HG02763 (cell line): ENCODE measurements around the gene FGFR2.
"Not testable (repeated sequence)": the region's sequence is repeated elsewhere in the genome, so short reads cannot be mapped to it uniquely, and the experiment has no call there.

Experiments used
- ATAC-seq: cut with Tn5 transposase; IDR thresholded peaks from one replicate; pipeline ENCODE4 v1.9.1; 2021; ENCODE audit warnings: mild to moderate bottlenecking, moderate library complexity; ENCODE audit not compliant: unreplicated experiment

Gene FGFR2

DNA sequence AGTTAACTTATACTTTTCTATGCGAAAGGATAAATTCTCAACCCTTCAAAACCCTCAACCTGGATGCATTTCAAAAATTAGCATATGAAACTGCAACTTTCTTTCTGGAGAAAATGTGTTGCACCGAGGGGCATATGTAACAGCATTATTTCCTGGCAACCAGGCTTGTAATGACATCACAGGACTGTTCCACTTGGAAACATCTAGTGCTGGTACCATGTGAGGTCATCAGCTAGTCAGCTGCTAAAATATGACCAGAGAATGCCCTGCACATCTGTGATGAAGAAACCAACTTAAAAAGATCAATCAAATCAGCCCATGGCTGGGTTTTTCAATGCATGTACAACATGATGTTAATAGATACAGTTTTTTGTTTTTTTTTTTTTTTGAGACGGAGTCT lies 40.0 kb downstream of the FGFR2 start:
- ATAC-seq: no peak

DNA sequence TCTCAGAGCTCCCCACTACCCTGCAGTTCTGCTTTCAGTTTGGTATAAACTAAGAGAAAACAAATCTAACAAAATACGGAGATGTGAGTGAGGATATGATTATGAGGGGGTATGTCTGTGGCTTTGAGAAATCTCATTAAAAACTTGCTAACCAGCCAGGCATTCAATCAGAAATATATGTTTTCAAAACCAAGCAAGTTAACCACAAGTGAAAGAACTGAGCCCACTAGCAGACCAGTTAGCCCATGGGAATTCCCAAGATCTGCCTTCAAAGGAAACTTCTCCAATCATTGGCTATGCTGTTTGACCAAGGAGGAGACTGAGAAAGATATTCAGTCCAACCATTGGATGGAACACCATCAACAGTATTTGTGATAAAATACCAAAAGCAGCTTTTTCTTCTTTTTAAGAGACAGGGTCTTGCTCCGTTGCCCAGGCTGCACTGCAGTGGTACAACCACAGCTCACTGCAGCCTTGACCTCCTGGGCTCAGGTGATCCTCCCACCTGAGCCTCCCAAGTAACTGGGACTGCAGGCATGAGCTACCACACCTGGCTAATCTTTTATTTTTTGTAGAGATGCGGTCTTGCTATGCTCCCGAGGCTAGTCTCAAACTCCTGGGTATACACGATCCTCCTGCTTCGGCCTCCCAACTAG lies 41.2 kb downstream of the FGFR2 start:
- no peak for ATAC-seq

DNA sequence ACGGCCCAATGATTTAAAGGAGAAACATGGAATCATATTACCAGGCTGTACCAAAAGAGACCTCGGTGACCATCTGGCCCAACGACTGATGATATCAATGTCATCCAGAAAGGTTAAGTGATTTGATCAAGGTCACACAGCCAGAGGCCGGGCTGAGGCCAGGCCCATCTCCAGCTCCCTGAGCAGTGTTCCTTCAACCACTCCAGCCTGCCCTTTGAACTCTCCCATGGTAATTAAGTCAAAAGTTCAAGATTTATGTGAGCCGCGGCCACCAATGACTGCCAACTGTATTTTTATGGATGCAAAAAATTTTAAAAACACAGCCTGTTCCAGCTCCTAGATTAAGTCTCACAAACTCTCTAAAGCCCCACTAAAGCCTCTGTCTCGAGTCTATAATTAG lies 41.8 kb downstream of the FGFR2 start:
- no peak for ATAC-seq

DNA sequence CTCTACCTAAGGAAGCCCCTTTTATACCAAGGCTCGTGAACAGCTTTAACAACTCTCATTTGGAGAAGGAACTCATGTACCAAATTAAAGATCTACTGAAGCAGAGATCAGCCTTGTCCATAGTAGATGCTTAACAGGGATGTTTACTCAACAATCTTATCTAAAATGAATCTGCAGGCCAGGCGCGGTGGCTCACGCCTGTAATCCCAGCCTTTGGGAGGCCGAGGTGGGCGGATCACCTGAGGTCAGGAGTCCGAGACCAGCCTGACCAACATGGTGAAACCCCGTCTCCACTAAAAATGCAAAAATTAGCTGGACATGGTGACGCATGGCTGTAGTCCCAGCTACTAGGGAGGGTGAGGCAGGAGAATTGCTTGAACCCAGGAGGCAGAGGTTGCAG lies 43.3 kb downstream of the FGFR2 start:
- not testable (repeated sequence) for ATAC-seq

DNA sequence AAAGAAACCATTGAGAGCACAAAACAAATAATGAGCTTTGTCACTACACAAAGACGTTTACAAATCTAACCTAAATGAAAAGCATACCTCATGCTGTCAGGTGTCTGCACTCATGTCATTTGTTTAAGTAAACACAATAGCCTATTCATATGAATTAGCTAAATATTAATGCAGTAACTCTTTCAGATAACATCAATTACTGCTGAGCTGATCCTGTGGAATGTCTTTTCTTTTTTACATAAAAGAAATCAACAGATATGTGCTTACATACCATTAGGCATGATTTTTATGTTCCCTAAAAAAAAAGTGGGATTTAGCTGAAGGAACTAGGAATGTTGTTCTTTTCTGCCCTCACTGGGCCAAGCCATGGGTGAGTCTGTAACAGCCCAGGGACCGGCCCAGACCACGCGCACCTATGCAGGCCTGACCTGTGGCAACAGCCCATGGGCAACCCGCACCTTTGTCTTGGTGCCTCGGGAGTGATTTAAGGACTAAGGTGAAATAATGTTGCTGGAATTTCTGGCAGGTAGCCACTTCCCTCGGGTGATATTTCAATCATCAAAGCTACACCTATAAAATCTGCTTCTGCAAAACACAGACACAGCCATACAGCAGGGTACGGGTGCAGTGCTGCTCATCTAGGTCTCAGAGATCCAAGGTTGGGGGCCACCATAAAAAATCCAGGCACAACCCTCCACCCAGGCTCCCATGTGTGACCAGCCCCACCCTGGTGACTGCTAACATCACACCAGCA lies 44.6 kb downstream of the FGFR2 start:
- ATAC-seq: no peak

DNA sequence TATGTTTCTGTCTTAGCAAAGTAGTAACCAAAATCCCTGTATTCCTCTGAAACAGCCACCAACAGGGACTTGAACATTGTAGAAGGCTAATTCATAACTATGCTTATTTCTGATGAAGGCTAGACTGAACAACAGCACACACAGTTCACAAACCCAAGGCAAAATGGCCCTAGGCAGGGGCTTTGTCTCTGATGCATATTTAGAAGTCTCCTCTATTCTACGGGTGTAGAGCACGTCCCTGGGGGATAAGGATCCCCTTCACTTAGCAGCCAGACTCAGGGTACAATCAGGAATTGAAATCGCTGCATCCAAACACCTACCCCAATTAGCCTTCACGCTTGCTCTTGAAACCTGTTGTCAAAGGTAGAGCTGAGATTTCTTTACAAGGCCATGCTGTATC lies 45.5 kb downstream of the FGFR2 start:
- ATAC-seq: no peak

DNA sequence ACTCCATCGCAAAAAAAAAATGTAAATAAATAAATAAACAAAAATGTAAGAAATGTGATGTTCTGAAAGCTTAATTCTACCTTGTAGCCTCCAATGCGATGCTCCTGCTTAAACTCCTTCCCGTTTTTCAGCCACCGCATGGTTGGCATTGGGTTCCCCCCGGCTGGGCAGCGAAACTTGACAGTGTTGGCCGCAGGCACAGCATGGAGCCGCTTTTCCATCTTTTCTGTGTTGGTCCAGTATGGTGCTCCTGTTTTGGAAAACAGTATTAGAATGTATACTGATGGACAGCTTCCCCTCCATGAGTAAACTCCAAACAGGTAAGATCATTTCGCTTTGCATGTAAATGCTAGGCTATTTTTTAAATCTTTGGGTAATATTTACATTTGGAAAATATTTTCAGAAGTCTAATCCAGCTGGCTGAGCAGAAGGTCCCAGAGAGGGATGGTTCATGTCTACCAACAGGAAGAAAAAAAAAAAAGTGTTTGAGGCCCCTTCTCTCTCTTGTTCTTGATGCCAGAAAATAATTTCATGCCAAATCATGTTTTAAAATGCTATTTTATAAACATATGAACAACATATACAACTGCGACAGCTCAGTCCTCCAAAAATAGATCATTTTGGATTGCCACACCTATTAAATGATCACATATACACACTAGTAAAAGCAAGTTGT lies 46.9 kb downstream of the FGFR2 start:
- no peak for ATAC-seq

DNA sequence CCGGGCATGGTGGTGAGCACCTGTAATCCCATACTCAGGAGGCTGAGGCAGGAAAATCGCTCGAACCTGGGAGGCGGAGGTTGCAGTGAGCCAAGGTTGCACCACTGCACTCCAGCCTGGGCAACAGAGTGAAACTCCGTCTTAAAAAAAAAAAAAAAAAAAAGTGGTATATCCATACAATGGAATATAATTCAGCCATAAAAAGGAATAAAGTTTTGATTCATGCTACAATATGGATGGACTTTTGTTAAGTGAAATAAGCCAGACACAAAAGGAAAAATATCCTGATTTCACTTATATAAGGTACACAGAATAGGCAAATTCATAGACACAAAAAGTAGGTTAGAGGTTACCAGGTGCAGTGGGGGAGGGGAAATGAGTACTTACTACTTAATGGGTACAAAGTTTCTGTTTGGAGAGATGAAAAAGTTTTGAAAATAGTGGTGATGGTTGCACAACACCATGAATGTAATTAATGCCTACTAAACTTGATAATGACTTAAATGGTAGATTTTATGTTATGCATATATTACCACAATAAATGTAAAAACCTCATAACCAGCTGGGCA lies 53.9 kb downstream of the FGFR2 start:
- no peak for ATAC-seq

DNA sequence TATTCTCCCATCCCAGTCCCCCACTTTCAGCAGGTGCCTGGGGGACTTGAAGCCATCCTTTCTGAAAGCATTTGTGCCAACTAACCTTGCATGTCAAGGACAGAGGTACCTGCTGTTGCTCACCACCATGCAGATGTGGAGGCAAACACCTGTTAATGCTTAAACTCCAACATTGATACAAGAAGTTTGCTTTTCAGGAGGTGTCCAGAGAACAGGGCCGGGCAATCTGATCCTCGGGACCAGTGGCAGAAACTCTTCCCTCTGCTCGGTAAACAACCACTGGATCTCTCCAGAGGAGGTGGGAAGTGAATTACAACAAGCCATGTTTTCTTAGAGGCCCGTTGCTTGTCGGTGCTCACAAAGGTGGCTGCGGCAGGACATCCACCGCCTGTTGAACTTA lies 54.7 kb downstream of the FGFR2 start:
- no peak for ATAC-seq

DNA sequence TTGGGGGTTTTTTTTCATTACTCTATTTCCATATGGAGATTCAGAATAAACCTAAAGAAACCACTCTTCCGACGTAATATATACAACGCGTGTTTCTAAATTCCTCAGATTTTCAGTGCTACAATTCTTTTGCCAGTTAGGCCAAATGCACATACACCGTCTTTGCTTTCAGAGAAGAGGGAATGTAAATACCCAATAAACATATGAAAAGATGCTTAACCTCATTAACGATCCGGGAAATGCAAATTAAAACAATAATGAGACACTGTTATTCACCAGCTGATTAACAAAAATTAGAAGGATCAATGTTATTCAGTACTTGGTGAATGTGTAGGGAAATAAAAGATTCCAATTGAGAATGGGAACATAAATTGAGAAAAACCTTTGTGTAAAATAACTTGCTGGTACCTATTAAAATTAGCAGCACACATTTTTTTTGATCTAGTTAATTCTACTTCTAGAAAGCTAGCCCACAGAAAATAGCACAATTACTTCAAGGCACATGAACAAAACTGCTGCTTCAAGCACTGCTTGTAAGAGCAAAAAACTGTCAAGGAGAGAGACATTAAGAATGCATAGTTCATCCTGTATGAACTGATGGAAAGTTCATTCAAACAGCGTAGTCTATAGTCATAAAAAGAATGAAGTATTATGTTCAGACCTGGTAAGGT lies 56.7 kb downstream of the FGFR2 start:
- no peak for ATAC-seq

DNA sequence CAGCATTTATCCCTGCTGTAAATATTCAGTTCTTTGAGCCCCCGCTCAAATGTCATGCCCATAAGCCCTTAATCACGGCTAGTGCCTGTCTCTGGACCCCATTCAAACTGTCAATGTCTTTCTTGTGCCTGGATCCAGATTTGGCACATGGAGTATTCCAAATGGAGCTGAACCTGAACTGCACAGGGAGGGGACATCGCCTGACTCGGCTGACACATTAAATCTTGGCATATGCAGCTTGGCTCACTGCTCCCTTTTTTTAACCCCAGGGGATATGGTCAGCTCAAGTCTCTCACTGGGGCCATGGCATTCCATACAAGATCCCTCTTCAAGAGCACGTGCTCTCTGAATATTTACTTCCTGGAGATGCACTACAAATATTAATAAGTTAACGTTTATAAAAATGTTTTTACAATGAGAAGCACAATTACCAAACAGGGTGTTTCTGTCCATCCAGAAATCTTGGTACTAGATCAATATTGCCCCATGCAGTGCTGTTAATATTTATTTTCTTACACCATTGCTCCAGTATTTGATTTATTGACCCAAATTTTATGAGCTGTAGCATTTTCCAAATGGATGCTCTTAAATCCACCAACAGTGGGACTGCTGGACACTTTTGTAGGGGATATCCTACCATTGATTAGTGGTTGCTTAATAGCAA lies 57.4 kb downstream of the FGFR2 start:
- no peak for ATAC-seq

DNA sequence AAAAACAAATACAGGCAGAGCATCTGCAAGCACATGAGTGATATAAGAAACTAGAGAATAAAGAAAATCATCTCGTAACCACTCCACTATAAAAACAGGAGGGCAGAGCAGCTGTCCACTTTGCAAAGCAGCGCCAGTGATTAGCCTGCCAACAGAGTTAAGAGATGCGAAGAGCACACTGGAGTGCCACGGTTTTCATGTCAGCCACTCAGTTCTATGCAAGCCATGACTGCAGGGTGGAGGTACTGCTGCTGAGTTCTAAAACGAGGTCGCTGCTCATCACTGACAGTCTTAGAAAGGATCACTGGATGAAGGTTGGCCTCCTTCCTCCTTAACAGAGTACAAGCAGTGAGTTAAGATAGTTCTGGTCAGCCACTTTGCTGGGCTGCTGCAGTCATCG lies 58.5 kb downstream of the FGFR2 start:
- no peak for ATAC-seq

DNA sequence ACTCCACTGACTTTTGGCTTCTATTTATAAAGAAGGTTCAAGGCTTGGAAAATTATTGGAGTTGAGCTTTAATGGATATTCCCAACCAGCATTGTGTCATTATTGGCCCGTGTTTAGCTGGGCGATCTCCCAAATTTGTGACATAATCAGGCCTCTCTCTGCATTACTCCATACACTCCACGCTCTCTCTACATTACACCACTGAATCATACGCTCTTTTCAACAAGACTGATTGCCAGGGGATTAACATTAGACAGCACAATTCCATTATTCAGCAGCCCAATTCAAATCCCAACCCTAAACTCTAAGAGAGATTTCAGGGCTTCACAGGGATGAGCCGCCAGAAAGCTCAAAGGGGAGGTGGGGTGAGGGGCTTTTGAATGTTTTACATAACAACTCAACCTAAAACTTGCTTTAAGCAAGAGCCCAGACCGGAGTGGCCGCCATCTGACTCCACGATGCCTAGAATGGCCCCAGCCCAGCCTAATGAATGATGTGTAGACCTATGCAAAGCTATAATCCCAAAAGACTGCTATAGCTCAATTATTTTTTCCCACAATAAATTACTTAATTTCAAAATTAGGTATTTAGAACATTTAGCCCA lies 61.8 kb downstream of the FGFR2 start:
- ATAC-seq: no peak

DNA sequence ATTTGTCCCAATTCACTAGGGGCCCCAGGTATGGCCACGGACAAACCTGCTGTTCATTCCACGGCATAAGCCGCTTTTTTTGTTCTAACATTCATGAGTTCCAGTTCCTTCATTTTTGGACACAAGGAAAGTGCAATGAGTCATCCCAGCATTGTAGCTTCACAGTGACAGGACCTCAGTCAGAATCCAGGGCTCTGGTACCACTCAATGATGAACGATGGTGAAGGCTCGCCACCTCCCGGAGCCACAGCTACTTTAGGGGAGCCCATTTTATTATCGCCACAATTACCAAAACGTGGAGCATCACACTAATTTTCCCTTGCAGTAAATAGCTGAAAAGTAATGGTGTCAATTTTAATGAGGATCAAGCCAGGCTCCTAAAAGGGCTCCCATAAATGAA lies 62.9 kb downstream of the FGFR2 start:
- ATAC-seq: no peak

DNA sequence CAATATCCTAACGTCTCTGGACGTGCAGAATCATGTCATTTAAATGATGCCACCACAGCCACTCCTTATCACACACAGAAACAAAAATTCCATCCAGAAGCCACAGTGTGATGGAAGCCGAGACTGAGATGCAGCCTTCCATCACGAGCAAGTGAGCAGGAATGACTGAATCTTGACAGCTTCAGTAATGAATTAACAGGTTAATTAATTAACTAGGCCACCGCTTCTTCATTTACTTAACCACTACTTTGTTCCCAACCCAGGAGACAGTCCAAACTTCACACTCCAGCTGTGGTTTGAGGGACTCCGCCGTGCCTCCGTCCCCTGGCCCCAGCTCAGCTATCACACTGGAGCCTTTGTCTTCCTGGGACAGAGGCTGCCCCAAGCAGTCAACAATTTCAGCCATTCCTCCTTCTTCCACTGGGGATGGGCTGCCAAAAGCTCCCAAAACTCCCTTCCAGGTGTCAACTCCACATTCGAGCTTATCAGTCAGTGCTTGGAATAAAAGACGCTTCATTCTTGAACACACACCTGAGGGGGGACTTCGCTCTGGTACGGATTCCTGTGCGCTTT lies 65.9 kb downstream of the FGFR2 start:
- no peak for ATAC-seq

DNA sequence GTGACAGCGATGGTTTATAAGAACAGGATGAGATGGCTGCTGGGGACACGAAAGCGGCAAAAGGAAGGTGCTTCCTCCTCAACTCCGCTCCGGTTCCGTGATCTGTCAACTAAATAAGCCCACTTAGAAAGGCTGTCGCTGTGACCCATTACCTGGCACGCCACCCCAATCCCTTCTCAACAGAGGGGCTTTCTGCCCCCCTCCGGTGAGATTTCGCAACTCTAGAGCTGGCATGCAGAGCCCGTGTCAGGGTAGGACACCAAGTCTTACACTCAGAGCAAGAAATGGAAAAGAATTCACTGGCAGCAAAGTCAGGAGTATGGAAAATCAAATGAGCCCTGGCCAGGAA lies 66.4 kb downstream of the FGFR2 start:
- ATAC-seq: no peak

DNA sequence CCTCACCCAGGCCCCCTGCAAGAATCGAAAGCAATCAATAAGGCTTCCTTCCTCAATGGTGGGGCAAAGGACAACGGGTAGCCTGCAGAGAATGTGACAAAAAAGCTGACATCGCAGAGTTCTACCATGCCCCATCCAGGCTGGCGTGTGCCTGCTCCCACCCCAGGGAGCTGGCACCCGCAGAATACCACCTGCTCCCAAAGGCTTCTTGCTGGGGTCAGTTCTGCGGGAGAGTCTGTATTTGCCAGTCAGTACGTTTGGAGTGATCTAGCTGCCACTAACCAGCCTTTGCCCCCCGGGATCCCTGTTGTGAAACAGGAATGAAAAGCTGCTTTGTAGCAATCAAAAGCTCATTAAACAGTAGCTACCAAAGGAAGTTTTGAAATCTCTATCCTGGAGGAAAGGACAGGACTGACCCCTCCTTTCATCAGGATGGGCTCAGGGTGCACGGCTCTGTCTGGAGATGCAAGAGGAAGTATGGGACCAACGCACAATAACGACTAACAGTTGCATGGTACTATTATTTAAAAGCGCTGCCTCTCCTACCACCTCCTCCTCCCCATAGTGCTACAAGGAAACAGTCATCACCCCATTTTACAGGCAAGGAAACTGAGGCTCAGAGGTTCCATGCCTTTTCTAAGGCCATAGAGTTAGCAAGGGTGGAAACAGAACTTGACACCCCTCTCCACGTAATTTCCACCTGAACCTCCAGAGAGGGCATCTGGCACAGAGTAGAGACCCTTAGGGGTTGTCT lies 67.0 kb downstream of the FGFR2 start:
- no peak for ATAC-seq

DNA sequence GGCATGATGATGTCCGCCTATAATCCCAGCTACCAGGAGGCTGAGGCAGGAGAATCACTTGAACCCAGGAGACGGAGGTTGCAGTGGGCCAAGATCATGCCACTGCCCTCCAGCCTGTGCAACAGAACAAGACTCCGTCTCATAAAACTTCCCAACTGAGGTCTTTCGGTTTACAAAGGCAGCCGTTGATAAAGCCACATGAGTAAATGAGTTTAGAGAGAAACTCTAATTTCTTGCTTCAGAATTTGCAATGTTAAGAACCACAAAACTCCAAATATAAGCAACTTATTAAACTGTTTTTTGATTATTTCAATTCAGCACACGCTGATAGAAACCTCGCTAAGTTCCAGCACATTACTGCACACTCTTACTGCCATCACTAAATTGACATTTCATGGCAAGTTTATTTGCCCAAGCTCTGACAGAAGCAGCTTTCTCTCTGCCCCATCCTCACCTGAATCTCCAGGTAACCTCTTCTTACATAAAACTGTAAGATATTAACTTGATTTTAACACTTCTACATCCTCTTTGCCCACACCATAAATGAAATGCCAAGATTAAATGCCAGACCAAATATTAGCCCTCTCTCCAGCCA lies 67.7 kb downstream of the FGFR2 start:
- no peak for ATAC-seq

DNA sequence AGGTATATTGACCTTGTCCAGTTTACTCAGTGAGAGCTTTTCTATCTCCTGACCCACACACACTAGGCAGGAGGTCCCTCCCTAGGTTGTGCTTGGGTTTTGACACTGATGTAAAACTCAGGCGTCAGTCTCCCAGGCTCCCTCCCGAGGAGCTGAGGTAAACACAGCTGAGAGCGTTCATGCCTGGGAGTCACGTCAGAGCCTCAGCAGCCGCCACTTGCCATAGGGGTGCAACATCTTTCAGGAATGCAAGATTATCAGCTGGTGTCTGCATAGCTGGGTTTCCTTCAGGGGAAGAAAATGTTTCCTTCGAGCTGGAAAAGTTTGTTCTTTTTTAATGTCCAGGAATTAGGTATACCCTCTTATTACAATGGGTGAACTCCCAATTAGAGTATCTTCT lies 70.6 kb downstream of the FGFR2 start:
- no peak for ATAC-seq
